ENCODE measurements around the gene HBM. TPM values are rescaled to one million over a fixed set of nuclear protein-coding genes. Genes with fewer than 3 reads are reported as not detected.

HBM gene
- total RNA-seq, 1 donor from 2014 or later = not detected

GRCh38 chr16:179211-180092 is 13.7 kb downstream of the HBM start:
- Histone ChIP-seq H3K27me3 (peaks cover 12% of the 10 kb centered on the region), H3K4me3 (no peak overlapping the region), H3K9me3 (no peaks in the 10 kb centered on the region), H3K27ac (no peak overlapping the region), H3K4me1 (peaks cover 24% of the 10 kb centered on the region), H3K36me3 (no peaks in the 10 kb centered on the region)
- no peak for DNase-seq (ENCODE audit: extremely low spot score in 2 of 2)
- intact Hi-C loops (cut with DNase I) = loop anchor here (5.0 kb wide), 1 partner anchor 72 kb away; no protein-coding TSS in a partner anchor
- no peak for TF ChIP-seq POLR2A (IDR thresholded peaks at IDR 0.05)
- TF ChIP-seq CTCF (IDR thresholded peaks at IDR 0.05) = no peak
- TF ChIP-seq POLR2AphosphoS5 (IDR thresholded peaks at IDR 0.05; ENCODE audit: insufficient read depth in 1 of 2, low read depth in 1 of 2) = no peak

- H3K9me3 ChIP-seq = no peaks in the 10 kb centered on the region
- no peaks in the 10 kb centered on the region for H3K36me3 ChIP-seq
- intact Hi-C loops (cut with DNase I) = loop anchor here (5.0 kb wide), 1 partner anchor 73 kb away; no protein-coding TSS in a partner anchor
- peak within 1 kb of the TSS; percentile 20 to 35 for H3K4me3 ChIP-seq
- H3K4me1 ChIP-seq = peaks cover 24% of the 10 kb centered on the region
- TF ChIP-seq CTCF (IDR thresholded peaks at IDR 0.05) (no peak), POLR2AphosphoS5 (IDR thresholded peaks at IDR 0.05; ENCODE audit: insufficient read depth in 1 of 2, low read depth in 1 of 2) (no peak), POLR2A (IDR thresholded peaks at IDR 0.05) (no peak)
- peaks cover 12% of the 10 kb centered on the region for H3K27me3 ChIP-seq
- no peak within 1 kb of the TSS for H3K27ac ChIP-seq
- no peak for DNase-seq (ENCODE audit: extremely low spot score in 2 of 2)
Observed at GRCh38 chr16:180101-180675, 14.4 kb downstream of the HBM start, which contains the start of gene HBQ1. HBQ1 (plus strand) TSS chr16:180459; CDS start chr16:180487, 28 bp downstream.

- TF ChIP-seq POLR2AphosphoS5 (IDR thresholded peaks at IDR 0.05; ENCODE audit: insufficient read depth in 1 of 2, low read depth in 1 of 2) (no peak), POLR2A (IDR thresholded peaks at IDR 0.05) (no peak), CTCF (IDR thresholded peaks at IDR 0.05) (no peak)
- H3K9me3 ChIP-seq = no peaks in the 10 kb centered on the region
- no peak overlapping the region for H3K27ac ChIP-seq
- DNase-seq (ENCODE audit: extremely low spot score in 2 of 2) = no peak
- peak overlapping the region; percentile 20 to 35 for H3K4me3 ChIP-seq
- no peaks in the 10 kb centered on the region for H3K36me3 ChIP-seq
- peaks cover 12% of the 10 kb centered on the region for H3K27me3 ChIP-seq
- peaks cover 24% of the 10 kb centered on the region for H3K4me1 ChIP-seq
- intact Hi-C loops (cut with DNase I) = loop anchor here (5.0 kb wide), 1 partner anchor 74 kb away; no protein-coding TSS in a partner anchor
Observed at GRCh38 chr16:180681-181564, 15.1 kb downstream of the HBM start.

- DNase-seq (ENCODE audit: extremely low spot score in 2 of 2) = no peak
- no peaks in the 10 kb centered on the region for H3K9me3 ChIP-seq
- H3K27me3 ChIP-seq = peaks cover 12% of the 10 kb centered on the region
- H3K36me3 ChIP-seq = no peaks in the 10 kb centered on the region
- peak; percentile 87 to 93 (median 89) for TF ChIP-seq CTCF (IDR thresholded peaks at IDR 0.05)
- no peak for TF ChIP-seq POLR2AphosphoS5 (IDR thresholded peaks at IDR 0.05; ENCODE audit: insufficient read depth in 1 of 2, low read depth in 1 of 2)
- TF ChIP-seq POLR2A (IDR thresholded peaks at IDR 0.05) = no peak
- intact Hi-C loops (cut with DNase I) = loop anchor here (5.0 kb wide), 1 partner anchor 74 kb away; no protein-coding TSS in a partner anchor
- H3K4me1 ChIP-seq = peaks cover 24% of the 10 kb centered on the region
- peak overlapping the region; percentile 20 to 35 for H3K4me3 ChIP-seq
- H3K27ac ChIP-seq = no peak overlapping the region
Observed at GRCh38 chr16:181565-182021, 15.8 kb downstream of the HBM start.

Data from vagina (tissue), 2 donors.